ENCODE results near the gene HOXD9.

HOXD9 gene

GRCh38 chr2:176123411-176124109 lies 1.0 kb downstream of the HOXD9 start:
- DNase-seq (ENCODE audit: insufficient read length, low spot score) (no peak), FAIRE-seq (no peak)

- FAIRE-seq = no peak
These were observed 1.8 kb downstream of the HOXD9 start for GRCh38 chr2:176124110-176124946.

GRCh38 chr2:176124947-176125771 lies 2.6 kb downstream of the HOXD9 start:
- DNase-seq (ENCODE audit: insufficient read length, low spot score) = no peak
- no peak for FAIRE-seq

More at GRCh38 chr2:176124110-176124946, 1.8 kb downstream of the HOXD9 start:
- no peak for DNase-seq (ENCODE audit: insufficient read length, low spot score)

GRCh38 chr2:176125772-176126054 lies 3.2 kb downstream of the HOXD9 start:
- DNase-seq (ENCODE audit: insufficient read length, low spot score) (no peak), FAIRE-seq (no peak)

GRCh38 chr2:176126929-176127773 lies 4.6 kb downstream of the HOXD9 start:
- FAIRE-seq = no peak
- DNase-seq (ENCODE audit: insufficient read length, low spot score) = no peak

GRCh38 chr2:176127774-176128072 lies 5.2 kb downstream of the HOXD9 start:
- no peak for FAIRE-seq

GRCh38 chr2:176128172-176128981 lies 5.9 kb downstream of the HOXD9 start:
- FAIRE-seq = no peak
- DNase-seq (ENCODE audit: insufficient read length, low spot score) = no peak

More at GRCh38 chr2:176127774-176128072, 5.2 kb downstream of the HOXD9 start:
- no peak for DNase-seq (ENCODE audit: insufficient read length, low spot score)

- FAIRE-seq = peak; percentile 60
- no peak for DNase-seq (ENCODE audit: insufficient read length, low spot score)
These were observed 6.7 kb downstream of the HOXD9 start, which contains the start of gene HOXD8 for GRCh38 chr2:176128982-176129796. Gene HOXD8, plus strand, starts transcription at chr2:176129705. Its CDS starts 662 bp downstream, at chr2:176130367.

GRCh38 chr2:176129813-176130146 lies 7.3 kb downstream of the HOXD9 start:
- FAIRE-seq = no peak
- no peak for DNase-seq (ENCODE audit: insufficient read length, low spot score)

- FAIRE-seq (peak; percentile 72), DNase-seq (ENCODE audit: insufficient read length, low spot score) (no peak)
These were observed 7.8 kb downstream of the HOXD9 start for GRCh38 chr2:176130147-176130956.

GRCh38 chr2:176130957-176131847 lies 8.7 kb downstream of the HOXD9 start:
- FAIRE-seq (no peak), DNase-seq (ENCODE audit: insufficient read length, low spot score) (no peak)

- no peak for FAIRE-seq
- no peak for DNase-seq (ENCODE audit: insufficient read length, low spot score)
These were observed 9.3 kb downstream of the HOXD9 start for GRCh38 chr2:176131848-176132158.

GRCh38 chr2:176132205-176133171 lies 10.0 kb downstream of the HOXD9 start:
- FAIRE-seq (peak; percentile 9), DNase-seq (ENCODE audit: insufficient read length, low spot score) (no peak)

- no peak for FAIRE-seq
- DNase-seq (ENCODE audit: insufficient read length, low spot score) = no peak
These were observed 10.9 kb downstream of the HOXD9 start for GRCh38 chr2:176133389-176133788.

- no peak for FAIRE-seq
- no peak for DNase-seq (ENCODE audit: insufficient read length, low spot score)
These were observed 11.5 kb downstream of the HOXD9 start for GRCh38 chr2:176134035-176134434.

- FAIRE-seq (no peak), DNase-seq (ENCODE audit: insufficient read length, low spot score) (peak; percentile 26)
These were observed 12.5 kb downstream of the HOXD9 start for GRCh38 chr2:176135035-176135440.
